Kidney epithelial cell (primary cell): ENCODE data around the gene ATP6V0D1. TPM values are rescaled to one million over a fixed set of nuclear protein-coding genes. Genes with fewer than 3 reads are reported as not detected.
"Not testable (repeated sequence)": the region's sequence is repeated elsewhere in the genome, so short reads cannot be mapped to it uniquely, and the experiment has no call there.

ENCODE experiments used
- DNase-seq: peaks from one replicate; pipeline ENCODE4 v3.0.0-alpha.2; 2010; ENCODE audit warnings: low read depth
- H3K27me3 ChIP-seq: 2 replicates; pipeline ENCODE4 v1.6.0; 2011; ENCODE audit warnings: low read length; ENCODE audit not compliant: control insufficient read depth, insufficient read depth
- H3K36me3 ChIP-seq: 2 replicates; pipeline ENCODE4 v1.5.1; 2011; ENCODE audit warnings: low read length; ENCODE audit not compliant: control insufficient read depth, insufficient read depth
- H3K4me3 ChIP-seq: 2 replicates; pipeline ENCODE4 v1.5.1; 2011; ENCODE audit warnings: low read depth, mild to moderate bottlenecking, control low read depth, low read length
- CTCF ChIP-seq: IDR thresholded peaks from 2 replicates; pipeline ENCODE4 v1.5.1; 2011; ENCODE audit warnings: mild to moderate bottlenecking, moderate library complexity, low read length, control low read depth, inconsistent platforms; ENCODE audit not compliant: insufficient read depth, poor library complexity, severe bottlenecking
- total RNA-seq: library from RNA; depleted of rRNA; stranded (reverse); fragments of >200 nt; gene quantifications from 2 replicates; pipeline ENCODE4 v1.2.3, GENCODE V29; 2015

The ATP6V0D1 gene
- total RNA-seq, 1 donor from 2014 or later, result 157 TPM

- H3K27me3 ChIP-seq, result no peaks in the 10 kb centered on the region
- DNase-seq, result no peak
- no peak for TF ChIP-seq CTCF
- no peak overlapping the region for H3K4me3 ChIP-seq
- H3K36me3 ChIP-seq, result no peaks in the 10 kb centered on the region
Observed at GRCh38 chr16:67506468-67506867, 25.5 kb upstream of the ATP6V0D1 start.

GRCh38 chr16:67504031-67505021 is 23.4 kb upstream of the ATP6V0D1 start:
- no peaks in the 10 kb centered on the region for H3K36me3 ChIP-seq
- H3K4me3 ChIP-seq, result no peak overlapping the region
- DNase-seq, result no peak
- H3K27me3 ChIP-seq, result no peaks in the 10 kb centered on the region
- no peak for TF ChIP-seq CTCF

- no peaks in the 10 kb centered on the region for H3K27me3 ChIP-seq
- no peak for DNase-seq
- H3K4me3 ChIP-seq, result no peak overlapping the region
- H3K36me3 ChIP-seq, result no peaks in the 10 kb centered on the region
- no peak for TF ChIP-seq CTCF
Observed at GRCh38 chr16:67499106-67499505, 18.1 kb upstream of the ATP6V0D1 start.

GRCh38 chr16:67490335-67491096 is 9.6 kb upstream of the ATP6V0D1 start:
- no peak for DNase-seq
- TF ChIP-seq CTCF, result no peak
- Histone ChIP-seq H3K27me3 (no peaks in the 10 kb centered on the region), H3K4me3 (no peak overlapping the region), H3K36me3 (no peaks in the 10 kb centered on the region)

- DNase-seq, result no peak
- Histone ChIP-seq H3K4me3 (no peak overlapping the region), H3K27me3 (no peaks in the 10 kb centered on the region), H3K36me3 (no peaks in the 10 kb centered on the region)
- TF ChIP-seq CTCF, result no peak
Observed at GRCh38 chr16:67489401-67490083, 8.6 kb upstream of the ATP6V0D1 start.

GRCh38 chr16:67487561-67487960 is 6.6 kb upstream of the ATP6V0D1 start:
- not testable (repeated sequence) for H3K4me3 ChIP-seq, DNase-seq, H3K36me3 ChIP-seq, H3K27me3 ChIP-seq
